Esophagus squamous epithelium (tissue), 4 donors: ENCODE data around the gene CABP1.

Experiments
- POLR2A ChIP-seq, 4 donors: fragments of 450-650 bp; IDR thresholded peaks; one replicate each; pipeline ENCODE4 v1.6.1; 2017; ENCODE audit warnings: antibody characterized with exemption in 4 of 4, mild to moderate bottlenecking in 4 of 4, moderate library complexity in 3 of 4
- TF ChIP-seq, protein P1 (sequence below), 6 experiments: fragments of 450-650 bp in 4 of 6; fragments of 200-600 bp in 2 of 6; sonication (generic) in 2 of 6; IDR thresholded peaks; one replicate each; pipeline ENCODE4 v1.5.1; 2016 to 2019; ENCODE audit warnings: antibody characterized with exemption in 6 of 6, mild to moderate bottlenecking in 4 of 6, moderate library complexity in 4 of 6

DNA sequence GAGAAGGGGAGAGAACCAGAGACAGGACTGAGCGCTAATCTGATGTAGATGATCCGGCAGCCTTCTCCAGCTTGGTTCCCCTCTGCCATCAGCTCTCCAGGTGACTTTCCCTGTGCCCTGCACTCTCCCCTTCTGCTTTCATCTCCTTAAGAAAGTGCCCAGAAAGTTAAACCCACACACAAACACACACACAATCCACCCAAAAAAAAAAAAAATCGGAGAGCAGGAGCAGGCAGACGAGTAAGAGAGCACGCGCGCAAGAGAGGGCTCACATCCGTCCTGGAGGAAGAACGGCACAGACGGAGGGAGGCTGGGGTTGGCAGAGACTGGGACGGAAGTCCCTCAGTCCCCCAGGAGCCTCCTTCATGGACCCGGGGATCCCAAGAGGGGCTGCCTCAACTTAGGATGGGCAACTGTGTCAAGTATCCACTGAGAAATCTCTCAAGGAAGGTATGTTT lies 9.8 kb downstream of the CABP1 start:
- TF ChIP-seq, protein P1, sequence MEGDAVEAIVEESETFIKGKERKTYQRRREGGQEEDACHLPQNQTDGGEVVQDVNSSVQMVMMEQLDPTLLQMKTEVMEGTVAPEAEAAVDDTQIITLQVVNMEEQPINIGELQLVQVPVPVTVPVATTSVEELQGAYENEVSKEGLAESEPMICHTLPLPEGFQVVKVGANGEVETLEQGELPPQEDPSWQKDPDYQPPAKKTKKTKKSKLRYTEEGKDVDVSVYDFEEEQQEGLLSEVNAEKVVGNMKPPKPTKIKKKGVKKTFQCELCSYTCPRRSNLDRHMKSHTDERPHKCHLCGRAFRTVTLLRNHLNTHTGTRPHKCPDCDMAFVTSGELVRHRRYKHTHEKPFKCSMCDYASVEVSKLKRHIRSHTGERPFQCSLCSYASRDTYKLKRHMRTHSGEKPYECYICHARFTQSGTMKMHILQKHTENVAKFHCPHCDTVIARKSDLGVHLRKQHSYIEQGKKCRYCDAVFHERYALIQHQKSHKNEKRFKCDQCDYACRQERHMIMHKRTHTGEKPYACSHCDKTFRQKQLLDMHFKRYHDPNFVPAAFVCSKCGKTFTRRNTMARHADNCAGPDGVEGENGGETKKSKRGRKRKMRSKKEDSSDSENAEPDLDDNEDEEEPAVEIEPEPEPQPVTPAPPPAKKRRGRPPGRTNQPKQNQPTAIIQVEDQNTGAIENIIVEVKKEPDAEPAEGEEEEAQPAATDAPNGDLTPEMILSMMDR (IDR thresholded peaks at IDR 0.05) = no peak
- TF ChIP-seq POLR2A (IDR thresholded peaks at IDR 0.05) = no peak
